Mucosa of stomach (tissue), 1 donor: ENCODE results near the gene DRG2.

ENCODE experiments used
- H3K27me3 ChIP-seq: one replicate; pipeline ENCODE4 v1.7.0; 2013; ENCODE audit warnings: mild to moderate bottlenecking, low read length; ENCODE audit not compliant: control insufficient read depth, insufficient read depth
- H3K36me3 ChIP-seq: one replicate; pipeline ENCODE4 v1.7.0; 2013; ENCODE audit warnings: low read length; ENCODE audit not compliant: control insufficient read depth, insufficient read depth
- H3K4me1 ChIP-seq: one replicate; pipeline ENCODE4 v1.7.0; 2013; ENCODE audit warnings: mild to moderate bottlenecking, low read length; ENCODE audit not compliant: control insufficient read depth, insufficient read depth
- H3K4me3 ChIP-seq: one replicate; pipeline ENCODE4 v1.7.0; 2013; ENCODE audit warnings: low read length
- H3K9ac ChIP-seq: one replicate; pipeline ENCODE4 v1.7.0; 2013; ENCODE audit warnings: mild to moderate bottlenecking, low read length, moderate library complexity
- H3K9me3 ChIP-seq: one replicate; pipeline ENCODE4 v1.7.0; 2013; ENCODE audit warnings: mild to moderate bottlenecking, low read length, moderate library complexity; ENCODE audit not compliant: control insufficient read depth
- donor health status: Pancreatic carcinoma.

Gene DRG2

GRCh38 chr17:18087610-18088491 lies at the start of gene DRG2:
DRG2 (plus strand) TSS chr17:18087948; CDS start chr17:18088024, 76 bp downstream.
- Histone ChIP-seq H3K4me3 (peak within 1 kb of the TSS; percentile 80), H3K36me3 (no peaks in the 10 kb centered on the region), H3K9me3 (no peaks in the 10 kb centered on the region), H3K9ac (peak within 1 kb of the TSS; percentile 86), H3K27me3 (no peaks in the 10 kb centered on the region), H3K4me1 (peaks cover 11% of the 10 kb centered on the region)

DNA sequence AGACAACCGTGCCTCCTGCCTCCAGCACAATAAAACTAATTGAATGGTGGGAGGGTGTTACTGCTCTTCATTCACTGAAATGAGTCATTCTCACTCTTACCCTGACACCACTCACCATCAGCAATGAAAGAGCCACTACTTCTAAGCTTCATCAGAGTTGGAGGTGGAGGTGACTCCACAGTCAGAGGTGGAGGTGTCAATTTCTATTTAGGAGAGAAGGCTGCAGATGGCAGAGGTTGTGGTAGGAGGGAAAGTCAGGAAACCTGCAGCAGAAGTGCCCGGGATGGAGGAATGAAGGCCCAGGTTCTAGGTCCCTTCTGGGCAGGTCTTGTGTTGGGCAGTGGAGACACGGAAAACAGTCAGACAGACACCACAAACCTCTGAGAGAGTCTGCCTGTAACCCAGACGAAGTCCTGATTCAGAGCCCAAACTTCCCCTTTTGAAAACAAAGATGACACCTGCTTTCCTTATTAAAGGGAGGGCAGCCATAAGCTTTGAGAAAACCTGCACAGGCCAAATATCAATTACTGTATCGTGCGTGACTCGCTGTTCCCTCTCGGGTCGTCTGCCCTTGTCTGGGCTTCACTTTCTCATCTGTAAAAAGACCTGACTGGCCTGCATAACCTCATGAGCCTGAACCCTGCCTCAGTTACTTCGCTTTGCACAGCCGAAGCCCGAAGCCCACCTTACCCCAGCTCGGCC lies 49.4 kb upstream of the DRG2 start:
- H3K4me1 ChIP-seq = peaks cover 16% of the 10 kb centered on the region

DNA sequence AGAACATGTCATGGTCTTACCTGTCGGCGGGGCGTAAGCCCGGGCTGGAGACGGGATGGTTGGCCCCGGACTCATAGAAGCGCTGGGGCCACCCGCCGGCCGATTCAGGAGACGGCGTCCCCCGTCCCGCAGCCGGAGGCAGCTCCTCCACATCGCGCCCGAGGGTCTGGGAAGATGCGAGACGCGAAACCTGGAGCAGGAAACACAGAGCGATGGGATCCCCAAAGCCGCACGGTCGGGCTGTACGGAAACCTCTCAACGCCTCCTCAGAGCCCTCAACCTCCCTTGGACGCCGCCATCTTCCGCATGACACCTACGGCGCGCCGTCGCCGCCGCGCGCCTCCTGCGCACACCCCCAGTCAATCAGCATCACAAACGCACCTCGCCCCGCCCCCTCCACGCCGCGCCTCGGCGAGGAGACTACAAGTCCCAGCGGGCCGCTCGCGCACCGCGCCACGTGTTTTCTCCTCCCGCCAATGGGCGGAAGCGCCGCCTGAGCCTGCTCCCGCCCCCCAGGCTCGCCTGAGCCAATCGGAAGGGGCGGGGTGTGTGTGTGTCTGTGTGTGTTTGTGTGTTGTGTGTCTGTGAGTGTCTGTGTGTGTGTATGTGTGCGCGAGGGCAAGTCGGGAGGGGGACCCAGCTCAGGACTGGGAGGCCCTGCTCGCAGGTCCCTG lies 48.8 kb upstream of the DRG2 start, which contains the start of the genes ATPAF2 and GID4:
TSS of gene ATPAF2 (minus strand) at position 308 of the 674 bp plus-strand sequence. CDS start at position 153, 155 bp downstream.
TSS of gene GID4 (plus strand) at position 548 of the 674 bp plus-strand sequence. CDS start at position 605, 57 bp downstream.
- no peaks in the 10 kb centered on the region for H3K9me3 ChIP-seq
- H3K36me3 ChIP-seq = no peaks in the 10 kb centered on the region

More for the DNA sequence above, 49.4 kb upstream of the DRG2 start:
- Histone ChIP-seq H3K4me3 (peak overlapping the region; percentile 53), H3K9ac (peak overlapping the region; percentile 73), H3K36me3 (no peaks in the 10 kb centered on the region), H3K27me3 (no peaks in the 10 kb centered on the region), H3K9me3 (no peaks in the 10 kb centered on the region)

DNA sequence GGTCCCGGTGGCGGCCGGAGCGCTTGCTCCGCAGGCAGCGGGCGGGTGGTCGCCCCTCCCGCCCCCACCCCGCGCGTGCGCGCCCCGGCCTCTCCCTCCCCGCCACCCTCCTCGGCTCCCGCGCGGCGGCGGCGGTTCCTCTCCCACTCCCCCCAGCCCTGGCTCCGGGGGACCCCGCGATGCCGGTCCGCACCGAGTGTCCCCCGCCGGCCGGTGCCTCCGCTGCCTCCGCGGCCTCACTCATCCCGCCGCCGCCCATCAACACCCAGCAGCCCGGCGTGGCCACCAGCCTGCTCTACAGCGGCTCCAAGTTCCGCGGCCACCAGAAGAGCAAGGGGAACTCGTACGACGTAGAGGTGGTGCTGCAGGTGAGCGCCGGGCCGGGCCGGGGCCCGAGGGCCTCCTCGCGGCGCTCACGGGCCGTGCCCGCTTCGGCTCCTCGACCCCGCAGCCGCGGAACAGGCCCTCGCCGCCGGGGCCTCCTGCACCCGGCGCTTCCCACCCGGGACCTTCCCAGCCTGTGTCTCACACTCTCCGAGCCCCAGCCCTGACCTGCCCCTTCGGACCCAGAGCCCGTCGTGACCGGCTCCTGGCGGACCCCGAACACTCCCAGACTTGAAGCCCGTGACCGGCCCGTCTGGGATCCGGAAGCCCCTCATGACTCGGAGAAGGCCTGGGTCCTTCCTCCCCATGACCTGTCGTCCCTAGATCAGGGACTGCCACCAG lies 48.0 kb upstream of the DRG2 start:
- Histone ChIP-seq H3K27me3 (no peaks in the 10 kb centered on the region), H3K9ac (peak overlapping the region; percentile 75), H3K4me3 (peak overlapping the region; percentile 53), H3K36me3 (no peaks in the 10 kb centered on the region), H3K9me3 (no peaks in the 10 kb centered on the region), H3K4me1 (peaks cover 16% of the 10 kb centered on the region)

More for the DNA sequence above, 48.8 kb upstream of the DRG2 start, which contains the start of the genes ATPAF2 and GID4:
- peak within 1 kb of the TSS; percentile 53 for H3K4me3 ChIP-seq
- H3K4me1 ChIP-seq = peaks cover 16% of the 10 kb centered on the region
- H3K9ac ChIP-seq = peak within 1 kb of the TSS; percentile 75
- no peaks in the 10 kb centered on the region for H3K27me3 ChIP-seq

GRCh38 chr17:18040261-18040858 lies 47.4 kb upstream of the DRG2 start:
- H3K36me3 ChIP-seq = no peaks in the 10 kb centered on the region
- peaks cover 16% of the 10 kb centered on the region for H3K4me1 ChIP-seq
- H3K9me3 ChIP-seq = no peaks in the 10 kb centered on the region
- no peaks in the 10 kb centered on the region for H3K27me3 ChIP-seq
- H3K4me3 ChIP-seq = peak overlapping the region; percentile 53
- H3K9ac ChIP-seq = peak overlapping the region; percentile 75

DNA sequence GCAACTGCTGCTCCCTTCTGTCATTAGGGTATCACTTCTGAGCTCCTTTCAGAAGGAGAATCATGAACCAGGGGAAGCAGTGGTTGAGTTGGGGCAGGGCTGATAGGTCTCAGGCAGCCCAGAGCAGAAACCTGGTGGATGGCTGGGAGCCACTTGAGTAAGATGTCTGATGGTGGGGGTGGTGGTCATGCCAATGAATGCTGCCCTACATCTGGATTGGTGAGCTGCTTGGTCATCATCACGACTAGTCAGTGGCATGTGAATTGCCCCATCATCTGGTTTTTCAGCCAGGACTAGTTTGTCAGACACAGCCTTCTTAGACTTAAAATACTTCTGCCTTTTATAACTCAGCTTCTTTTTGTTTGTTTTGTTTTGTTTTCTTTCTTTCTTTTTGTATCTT lies 46.0 kb upstream of the DRG2 start:
- no peaks in the 10 kb centered on the region for H3K9me3 ChIP-seq
- H3K36me3 ChIP-seq = no peaks in the 10 kb centered on the region
- H3K4me3 ChIP-seq = no peak overlapping the region
- no peak overlapping the region for H3K9ac ChIP-seq
- peaks cover 16% of the 10 kb centered on the region for H3K4me1 ChIP-seq
- H3K27me3 ChIP-seq = no peaks in the 10 kb centered on the region

- no peak overlapping the region for H3K9ac ChIP-seq
- no peaks in the 10 kb centered on the region for H3K9me3 ChIP-seq
- no peaks in the 10 kb centered on the region for H3K36me3 ChIP-seq
- no peaks in the 10 kb centered on the region for H3K27me3 ChIP-seq
- H3K4me1 ChIP-seq = peaks cover 16% of the 10 kb centered on the region
- H3K4me3 ChIP-seq = no peak overlapping the region
Measured at GRCh38 chr17:18042983-18043382, 44.8 kb upstream of the DRG2 start.

DNA sequence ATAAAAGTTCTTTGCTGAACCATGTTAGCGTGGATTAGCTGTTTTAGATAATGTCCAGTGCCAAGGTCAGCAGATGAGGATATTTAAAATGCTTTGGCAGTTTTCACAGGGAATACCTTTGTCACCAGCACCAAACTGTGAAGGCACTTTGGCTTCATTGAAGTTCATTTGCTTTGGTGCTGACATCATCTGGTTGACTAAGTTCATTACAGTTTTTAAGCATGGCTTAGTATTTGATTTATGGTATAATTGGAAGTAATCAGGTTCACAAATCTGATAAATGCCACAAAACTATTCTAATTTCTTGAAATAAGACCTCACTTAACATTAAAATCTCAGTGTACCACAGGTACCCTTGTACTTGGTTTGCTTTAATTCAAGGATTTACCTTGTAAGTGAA lies 44.3 kb upstream of the DRG2 start:
- H3K36me3 ChIP-seq = no peaks in the 10 kb centered on the region
- H3K27me3 ChIP-seq = no peaks in the 10 kb centered on the region
- H3K9ac ChIP-seq = no peak overlapping the region

GRCh38 chr17:18044609-18045008 lies 43.1 kb upstream of the DRG2 start:
- Histone ChIP-seq H3K4me3 (no peak overlapping the region), H3K4me1 (peaks cover 12% of the 10 kb centered on the region), H3K9me3 (no peaks in the 10 kb centered on the region), H3K36me3 (no peaks in the 10 kb centered on the region), H3K9ac (no peak overlapping the region), H3K27me3 (no peaks in the 10 kb centered on the region)

More for the DNA sequence above, 44.3 kb upstream of the DRG2 start:
- peaks cover 12% of the 10 kb centered on the region for H3K4me1 ChIP-seq
- no peaks in the 10 kb centered on the region for H3K9me3 ChIP-seq
- H3K4me3 ChIP-seq = no peak overlapping the region

- no peaks in the 10 kb centered on the region for H3K27me3 ChIP-seq
- no peak overlapping the region for H3K4me3 ChIP-seq
- H3K36me3 ChIP-seq = no peaks in the 10 kb centered on the region
- no peak overlapping the region for H3K9ac ChIP-seq
- peaks cover 2% of the 10 kb centered on the region for H3K4me1 ChIP-seq
- H3K9me3 ChIP-seq = no peaks in the 10 kb centered on the region
Measured at GRCh38 chr17:18045691-18046350, 41.9 kb upstream of the DRG2 start.
